Gastrocnemius medialis (tissue), 4 donors: Measurements from ENCODE around the gene ZDHHC22. TPM values are rescaled to one million over a fixed set of nuclear protein-coding genes. Genes with fewer than 3 reads are reported as not detected.

Source experiments
- ATAC-seq, 2 donors: fragments of 150-250 bp; one replicate each; pipeline ENCODE4 v1.9.1; 2016
- DNase-seq, 2 donors: peaks; one replicate each; pipeline ENCODE4 v3.0.0-alpha.2; 2019
- H3K27ac ChIP-seq, 4 donors: fragments of 200-600 bp; sonication (generic); 1 replicate in 1 of 4; 2 replicates in 3 of 4; pipeline ENCODE4 v1.5.1; 2016 to 2018; ENCODE audit warnings: mild to moderate bottlenecking in 2 of 4, moderate library complexity in 1 of 4
- H3K27me3 ChIP-seq, 3 donors: fragments of 200-600 bp; sonication (generic) in 2 of 3; 1 replicate in 1 of 3; 2 replicates in 2 of 3; pipeline versions ENCODE4 v1.5.1 to v1.6.0; 2016 to 2019; ENCODE audit warnings: mild to moderate bottlenecking in 1 of 3, moderate library complexity in 1 of 3
- H3K36me3 ChIP-seq, 2 donors: fragments of 200-600 bp; sonication (generic) in 1 of 2; one replicate each; pipeline ENCODE4 v1.5.1; 2017 to 2018
- H3K4me1 ChIP-seq, 2 donors: fragments of 200-600 bp; sonication (generic) in 1 of 2; one replicate each; pipeline ENCODE4 v1.5.1; 2016 to 2017; ENCODE audit warnings: mild to moderate bottlenecking in 2 of 2
- H3K4me3 ChIP-seq, 4 donors: fragments of 200-600 bp; sonication (generic) in 3 of 4; 1 replicate in 1 of 4; 2 replicates in 3 of 4; pipeline ENCODE4 v1.5.1; 2016 to 2019; ENCODE audit warnings: mild to moderate bottlenecking in 2 of 4
- H3K9me3 ChIP-seq, 3 donors: fragments of 200-600 bp; sonication (generic) in 2 of 3; 1 replicate in 1 of 3; 2 replicates in 2 of 3; pipeline ENCODE4 v1.5.1; 2016 to 2019
- POLR2A ChIP-seq, 2 donors: fragments of 450-650 bp; IDR thresholded peaks; one replicate each; pipeline ENCODE4 v1.6.1; 2017; ENCODE audit warnings: antibody characterized with exemption in 2 of 2, mild to moderate bottlenecking in 2 of 2, moderate library complexity in 2 of 2
- in situ Hi-C, 4 donors: fragments of 200-750 bp; cut with MboI; loops; one replicate each; pipeline versions ENCODE4 v1.15.0 to v1.8.0; 2017; ENCODE audit warnings: low sequenced_read_pairs in 4 of 4
- intact Hi-C: fragments of 100-400 bp; cut with DNase I; formaldehyde crosslinking; loops from one replicate; pipeline ENCODE4 v1.15.1; 2023; ENCODE audit warnings: low total_unique reads
- total RNA-seq, 4 donors: library from RNA; depleted of rRNA; stranded (reverse); fragments of >200 nt; gene quantifications; one replicate each; pipeline versions ENCODE4 v1.1.0 to v1.2.3, GENCODE V29; 2016
- TF ChIP-seq, protein P1 (sequence below), 5 experiments: fragments of 450-650 bp in 3 of 5; fragments of 200-600 bp in 2 of 5; sonication (generic) in 2 of 5; IDR thresholded peaks in 4 of 5; conservative IDR thresholded peaks in 1 of 5; 1 replicate in 4 of 5; 2 replicates in 1 of 5; pipeline ENCODE4 v1.5.1; 2016 to 2019; ENCODE audit warnings: antibody characterized with exemption in 5 of 5, mild to moderate bottlenecking in 3 of 5, moderate library complexity in 3 of 5

ZDHHC22 gene
- total RNA-seq, 4 donors from 2014 or later, result not detected

GRCh38 chr14:77131871-77132486 is 9.6 kb downstream of the ZDHHC22 start:
- in situ Hi-C loops, result no loop called here
- no peak for TF ChIP-seq POLR2A (IDR thresholded peaks at IDR 0.05)
- TF ChIP-seq, protein P1, sequence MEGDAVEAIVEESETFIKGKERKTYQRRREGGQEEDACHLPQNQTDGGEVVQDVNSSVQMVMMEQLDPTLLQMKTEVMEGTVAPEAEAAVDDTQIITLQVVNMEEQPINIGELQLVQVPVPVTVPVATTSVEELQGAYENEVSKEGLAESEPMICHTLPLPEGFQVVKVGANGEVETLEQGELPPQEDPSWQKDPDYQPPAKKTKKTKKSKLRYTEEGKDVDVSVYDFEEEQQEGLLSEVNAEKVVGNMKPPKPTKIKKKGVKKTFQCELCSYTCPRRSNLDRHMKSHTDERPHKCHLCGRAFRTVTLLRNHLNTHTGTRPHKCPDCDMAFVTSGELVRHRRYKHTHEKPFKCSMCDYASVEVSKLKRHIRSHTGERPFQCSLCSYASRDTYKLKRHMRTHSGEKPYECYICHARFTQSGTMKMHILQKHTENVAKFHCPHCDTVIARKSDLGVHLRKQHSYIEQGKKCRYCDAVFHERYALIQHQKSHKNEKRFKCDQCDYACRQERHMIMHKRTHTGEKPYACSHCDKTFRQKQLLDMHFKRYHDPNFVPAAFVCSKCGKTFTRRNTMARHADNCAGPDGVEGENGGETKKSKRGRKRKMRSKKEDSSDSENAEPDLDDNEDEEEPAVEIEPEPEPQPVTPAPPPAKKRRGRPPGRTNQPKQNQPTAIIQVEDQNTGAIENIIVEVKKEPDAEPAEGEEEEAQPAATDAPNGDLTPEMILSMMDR (IDR thresholded peaks at IDR 0.05 in 4 of 5, conservative IDR thresholded peaks at IDR 0.05 in 1 of 5), result no peak

GRCh38 chr14:77131206-77131605 is 10.4 kb downstream of the ZDHHC22 start:
- no peak for DNase-seq
- TF ChIP-seq, protein P1 (IDR thresholded peaks at IDR 0.05 in 4 of 5, conservative IDR thresholded peaks at IDR 0.05 in 1 of 5), result no peak
- no peak for TF ChIP-seq POLR2A (IDR thresholded peaks at IDR 0.05)
- Histone ChIP-seq H3K4me3 (no peak overlapping the region), H3K36me3 (no peaks in the 10 kb centered on the region), H3K4me1 (no peaks in the 10 kb centered on the region), H3K27me3 (peaks cover 3 to 8% (median 7%) of the 10 kb centered on the region in 3 donors), H3K9me3 (no peaks in the 10 kb centered on the region), H3K27ac (no peak overlapping the region)
- ATAC-seq, result no peak
- in situ Hi-C loops (no loop called here), intact Hi-C loops (no loop called here)

More at GRCh38 chr14:77131871-77132486, 9.6 kb downstream of the ZDHHC22 start:
- Histone ChIP-seq H3K36me3 (no peaks in the 10 kb centered on the region), H3K4me3 (no peak overlapping the region), H3K9me3 (no peaks in the 10 kb centered on the region), H3K27me3 (peaks cover 7 to 10% (median 8%) of the 10 kb centered on the region in 3 donors), H3K4me1 (no peaks in the 10 kb centered on the region), H3K27ac (no peak overlapping the region)
- intact Hi-C loops, result no loop called here
- no peak for ATAC-seq
- no peak for DNase-seq

DNA sequence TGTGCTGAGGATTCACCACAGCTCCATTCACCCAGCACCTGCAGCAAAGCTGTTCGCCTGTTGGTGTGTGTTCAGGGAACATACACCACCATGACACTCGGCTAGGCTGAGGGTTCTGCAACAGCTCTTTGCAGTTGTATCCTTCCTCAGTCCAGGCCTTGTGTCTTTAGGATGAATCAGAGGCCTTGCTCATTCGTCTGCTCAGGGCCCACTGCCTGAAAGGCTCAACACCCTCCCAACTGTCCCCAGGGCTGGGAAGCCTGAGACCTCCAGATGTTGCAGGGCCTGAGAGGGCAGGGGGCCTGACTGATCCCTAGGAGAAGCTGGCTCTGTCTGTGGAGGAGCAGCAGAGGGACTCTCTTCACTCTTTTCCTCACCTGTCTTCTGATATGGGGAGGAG is 11.2 kb downstream of the ZDHHC22 start:
- no peak for DNase-seq

DNA sequence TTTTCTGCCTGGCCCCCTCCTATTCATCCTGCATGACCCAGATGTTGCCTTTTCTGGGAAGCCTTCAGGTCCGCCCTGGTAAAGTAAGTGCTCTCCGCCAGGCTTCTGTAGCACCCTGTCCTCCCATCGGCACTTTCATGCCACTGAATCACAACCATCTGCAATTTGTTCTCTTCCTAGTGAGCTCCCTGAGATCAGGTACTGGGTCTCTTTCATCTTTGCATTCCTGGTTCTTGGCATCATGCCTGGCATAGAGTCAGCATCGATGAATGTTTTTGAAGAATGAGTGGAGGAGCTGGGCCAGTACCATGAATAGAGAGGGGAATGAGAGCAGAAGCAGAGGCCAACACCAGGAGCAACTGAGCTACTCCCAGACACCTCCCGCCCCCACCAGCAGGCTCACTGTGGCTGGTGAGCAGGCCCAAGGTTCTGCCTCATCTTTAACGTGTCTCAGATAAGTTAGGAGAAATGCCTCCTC is 13.1 kb downstream of the ZDHHC22 start:
- no peaks in the 10 kb centered on the region for H3K9me3 ChIP-seq
- no peak overlapping the region for H3K27ac ChIP-seq
- peaks cover 10 to 22% of the 10 kb centered on the region in 2 donors for H3K4me1 ChIP-seq
- H3K36me3 ChIP-seq, result no peaks in the 10 kb centered on the region
- in situ Hi-C loops (no loop called here), intact Hi-C loops (loop anchor here (5.0 kb wide), 1 partner anchor 56 kb away; no protein-coding TSS in a partner anchor)
- TF ChIP-seq, protein P1 (IDR thresholded peaks at IDR 0.05 in 4 of 5, conservative IDR thresholded peaks at IDR 0.05 in 1 of 5), result no peak
- no peak for TF ChIP-seq POLR2A (IDR thresholded peaks at IDR 0.05)
- no peak overlapping the region for H3K4me3 ChIP-seq
- ATAC-seq (no peak), DNase-seq (no peak)
- peaks cover 0 to 4% (median 0%) of the 10 kb centered on the region in 3 donors for H3K27me3 ChIP-seq

More for the DNA sequence above, 11.2 kb downstream of the ZDHHC22 start:
- no peak for ATAC-seq
- Histone ChIP-seq H3K4me3 (no peak overlapping the region), H3K27me3 (peaks cover 0 to 7% (median 5%) of the 10 kb centered on the region in 3 donors), H3K36me3 (no peaks in the 10 kb centered on the region), H3K27ac (no peak overlapping the region), H3K9me3 (no peaks in the 10 kb centered on the region), H3K4me1 (peaks cover 3 to 5% of the 10 kb centered on the region in 2 donors)
- TF ChIP-seq, protein P1 (IDR thresholded peaks at IDR 0.05 in 4 of 5, conservative IDR thresholded peaks at IDR 0.05 in 1 of 5), result no peak
- TF ChIP-seq POLR2A (IDR thresholded peaks at IDR 0.05), result no peak
- intact Hi-C loops, result no loop called here
- in situ Hi-C loops, result no loop called here
